OCI-LY1 (cell line): ENCODE data around the gene MARK3.

Source experiments
- EZH2 ChIP-seq: fragments of 200-600 bp; sonication (generic), shearing (Covaris generic); IDR thresholded peaks from 2 replicates; pipeline ENCODE4 v1.8.0; 2017; ENCODE audit warnings: borderline replicate concordance, mixed run types, mild to moderate bottlenecking, antibody characterized with exemption, low read length, moderate library complexity, mixed read lengths
- TF ChIP-seq, protein P1 (sequence below): fragments of 200-600 bp; sonication (generic), shearing (Covaris generic); IDR thresholded peaks from 2 replicates; pipeline ENCODE4 v1.5.1; 2017; ENCODE audit warnings: mild to moderate bottlenecking, antibody characterized with exemption, low read length, moderate library complexity, mixed read lengths

DNA sequence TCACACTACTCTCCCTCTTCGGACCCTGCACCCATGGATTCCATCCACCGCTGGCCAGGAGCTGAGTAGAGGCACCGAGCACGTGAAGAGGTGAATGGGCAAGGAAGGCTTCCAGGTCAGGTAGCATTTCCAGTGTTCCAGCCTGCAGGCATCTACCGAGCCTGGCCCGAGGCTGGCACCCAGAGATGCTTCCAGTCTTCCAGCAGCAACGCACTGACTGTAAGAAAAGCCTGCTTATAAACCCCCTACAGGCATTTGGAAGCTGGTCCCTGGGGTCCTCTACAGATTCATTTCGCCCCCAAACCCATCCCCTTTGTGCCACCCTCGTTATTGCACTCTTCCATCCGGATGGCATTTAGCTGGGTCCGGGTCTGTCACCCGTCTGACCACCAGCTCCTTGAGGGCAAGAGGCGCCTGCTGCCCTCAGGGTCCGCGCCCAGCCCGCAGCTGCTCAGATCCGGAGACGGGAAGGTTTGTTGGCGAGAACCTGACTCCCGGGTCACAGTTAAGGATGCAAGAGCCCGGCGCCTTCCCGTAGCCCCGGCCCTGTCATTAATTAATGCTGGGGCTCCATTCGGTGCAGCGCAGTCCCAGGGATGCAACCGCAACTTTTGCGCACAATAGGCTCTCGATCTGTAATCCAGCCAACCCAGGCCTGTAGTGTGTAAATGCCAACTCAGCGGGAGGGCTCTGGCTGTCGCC lies 614 bp upstream of the MARK3 start:
- TF ChIP-seq, protein P1, sequence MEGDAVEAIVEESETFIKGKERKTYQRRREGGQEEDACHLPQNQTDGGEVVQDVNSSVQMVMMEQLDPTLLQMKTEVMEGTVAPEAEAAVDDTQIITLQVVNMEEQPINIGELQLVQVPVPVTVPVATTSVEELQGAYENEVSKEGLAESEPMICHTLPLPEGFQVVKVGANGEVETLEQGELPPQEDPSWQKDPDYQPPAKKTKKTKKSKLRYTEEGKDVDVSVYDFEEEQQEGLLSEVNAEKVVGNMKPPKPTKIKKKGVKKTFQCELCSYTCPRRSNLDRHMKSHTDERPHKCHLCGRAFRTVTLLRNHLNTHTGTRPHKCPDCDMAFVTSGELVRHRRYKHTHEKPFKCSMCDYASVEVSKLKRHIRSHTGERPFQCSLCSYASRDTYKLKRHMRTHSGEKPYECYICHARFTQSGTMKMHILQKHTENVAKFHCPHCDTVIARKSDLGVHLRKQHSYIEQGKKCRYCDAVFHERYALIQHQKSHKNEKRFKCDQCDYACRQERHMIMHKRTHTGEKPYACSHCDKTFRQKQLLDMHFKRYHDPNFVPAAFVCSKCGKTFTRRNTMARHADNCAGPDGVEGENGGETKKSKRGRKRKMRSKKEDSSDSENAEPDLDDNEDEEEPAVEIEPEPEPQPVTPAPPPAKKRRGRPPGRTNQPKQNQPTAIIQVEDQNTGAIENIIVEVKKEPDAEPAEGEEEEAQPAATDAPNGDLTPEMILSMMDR: no peak
- no peak for TF ChIP-seq EZH2
